ENCODE measurements around the gene DAG1.

Gene DAG1

GRCh38 chr3:49518441-49518840 lies 48.4 kb downstream of the DAG1 start:
- Histone ChIP-seq H3K36me3 (no peaks in the 10 kb centered on the region), H3K4me3 (ENCODE audit: low read depth in 1 of 2, low read length in 1 of 2) (no peak overlapping the region), H3K9me3 (no peaks in the 10 kb centered on the region), H3K4me1 (ENCODE audit: control insufficient read depth in 1 of 2, insufficient read depth in 1 of 2, low read depth in 1 of 2, low read length in 1 of 2) (no peaks in the 10 kb centered on the region), H3K27ac (no peak overlapping the region), H3K27me3 (no peaks in the 10 kb centered on the region)
- TF ChIP-seq CTCF (IDR thresholded peaks at IDR 0.05): no peak

GRCh38 chr3:49519296-49519695 lies 49.2 kb downstream of the DAG1 start:
- Histone ChIP-seq H3K27me3 (no peaks in the 10 kb centered on the region), H3K4me1 (ENCODE audit: control insufficient read depth in 1 of 2, insufficient read depth in 1 of 2, low read depth in 1 of 2, low read length in 1 of 2) (no peaks in the 10 kb centered on the region), H3K27ac (no peak overlapping the region), H3K9me3 (no peaks in the 10 kb centered on the region), H3K4me3 (ENCODE audit: low read depth in 1 of 2, low read length in 1 of 2) (no peak overlapping the region), H3K36me3 (no peaks in the 10 kb centered on the region)
- no peak for TF ChIP-seq CTCF (IDR thresholded peaks at IDR 0.05)

- Histone ChIP-seq H3K4me1 (ENCODE audit: control insufficient read depth in 1 of 2, insufficient read depth in 1 of 2, low read depth in 1 of 2, low read length in 1 of 2) (no peaks in the 10 kb centered on the region), H3K27me3 (no peaks in the 10 kb centered on the region), H3K4me3 (ENCODE audit: low read depth in 1 of 2, low read length in 1 of 2) (no peak overlapping the region), H3K36me3 (no peaks in the 10 kb centered on the region), H3K9me3 (no peaks in the 10 kb centered on the region), H3K27ac (no peak overlapping the region)
- no peak for TF ChIP-seq CTCF (IDR thresholded peaks at IDR 0.05)
Observed at GRCh38 chr3:49519916-49520385, 49.9 kb downstream of the DAG1 start.

- H3K27ac ChIP-seq: no peak overlapping the region
- no peaks in the 10 kb centered on the region for H3K9me3 ChIP-seq
- H3K27me3 ChIP-seq: no peaks in the 10 kb centered on the region
- no peak for TF ChIP-seq CTCF (IDR thresholded peaks at IDR 0.05)
- H3K4me3 ChIP-seq (ENCODE audit: low read depth in 1 of 2, low read length in 1 of 2): no peak overlapping the region
- no peaks in the 10 kb centered on the region for H3K4me1 ChIP-seq (ENCODE audit: control insufficient read depth in 1 of 2, insufficient read depth in 1 of 2, low read depth in 1 of 2, low read length in 1 of 2)
- no peaks in the 10 kb centered on the region for H3K36me3 ChIP-seq
Observed at GRCh38 chr3:49523756-49524747, 54.0 kb downstream of the DAG1 start.

GRCh38 chr3:49529567-49529966 lies 59.5 kb downstream of the DAG1 start:
- peaks cover 28% of the 10 kb centered on the region for H3K36me3 ChIP-seq
- H3K4me3 ChIP-seq (ENCODE audit: low read depth in 1 of 2, low read length in 1 of 2): no peak overlapping the region
- H3K9me3 ChIP-seq: no peaks in the 10 kb centered on the region
- H3K27me3 ChIP-seq: no peaks in the 10 kb centered on the region
- TF ChIP-seq CTCF (IDR thresholded peaks at IDR 0.05): no peak
- H3K4me1 ChIP-seq (ENCODE audit: control insufficient read depth in 1 of 2, insufficient read depth in 1 of 2, low read depth in 1 of 2, low read length in 1 of 2): no peaks in the 10 kb centered on the region
- no peak overlapping the region for H3K27ac ChIP-seq

All from neutrophil (primary cell).